HG02642 (cell line): ENCODE data around the gene CDH24.

ENCODE experiments used
- ATAC-seq: cut with Tn5 transposase; IDR thresholded peaks from one replicate; pipeline ENCODE4 v1.9.1; 2021; ENCODE audit warnings: mild to moderate bottlenecking; ENCODE audit not compliant: unreplicated experiment, poor library complexity

The CDH24 gene

DNA sequence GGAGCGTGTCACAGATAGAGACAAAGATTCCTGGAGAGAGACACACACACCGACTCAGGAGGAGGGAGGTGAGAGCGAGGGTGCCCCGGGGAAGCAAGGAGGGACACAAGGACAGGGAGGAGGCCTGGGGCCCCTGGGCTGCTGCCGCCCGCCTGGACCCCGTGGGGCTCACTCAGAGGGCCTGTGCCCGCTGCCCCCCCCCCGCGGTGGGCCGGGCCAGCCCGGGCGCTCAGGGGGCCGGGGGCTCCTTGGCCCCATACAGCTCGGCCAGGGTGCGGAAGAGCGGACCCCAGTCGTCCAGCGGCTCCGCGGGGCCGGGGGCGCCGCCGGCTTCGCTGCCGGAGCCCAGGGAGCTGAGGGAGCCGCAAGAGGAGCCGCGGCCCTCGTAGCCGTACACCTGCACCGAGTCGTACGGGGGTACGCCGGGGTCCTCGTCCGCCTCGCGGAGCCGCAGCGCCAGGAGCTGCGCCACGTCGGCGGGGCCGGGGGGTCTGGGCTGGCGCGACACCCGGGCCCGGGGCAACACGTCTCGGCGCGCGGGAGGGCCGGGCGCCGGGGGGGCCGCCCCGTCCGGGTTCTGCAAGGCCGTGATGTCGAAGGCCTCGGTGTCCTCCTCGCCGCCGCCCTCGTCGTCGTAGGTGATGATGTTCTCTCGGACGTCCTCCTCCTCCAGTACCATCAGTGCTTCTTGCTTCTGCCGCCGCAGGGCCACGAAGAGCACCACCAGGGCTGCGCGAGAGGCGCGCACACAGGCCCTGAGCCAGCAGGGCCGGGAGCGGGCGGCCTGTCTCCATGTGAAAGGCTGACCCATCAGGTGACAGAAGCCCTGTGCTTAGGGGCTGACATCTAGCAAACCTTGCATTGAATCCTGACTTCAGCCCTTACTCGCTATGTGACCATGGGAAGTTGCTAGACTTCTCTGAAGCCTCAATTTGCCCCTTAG, 9.3 kb downstream of the CDH24 start:
- no peak for ATAC-seq

DNA sequence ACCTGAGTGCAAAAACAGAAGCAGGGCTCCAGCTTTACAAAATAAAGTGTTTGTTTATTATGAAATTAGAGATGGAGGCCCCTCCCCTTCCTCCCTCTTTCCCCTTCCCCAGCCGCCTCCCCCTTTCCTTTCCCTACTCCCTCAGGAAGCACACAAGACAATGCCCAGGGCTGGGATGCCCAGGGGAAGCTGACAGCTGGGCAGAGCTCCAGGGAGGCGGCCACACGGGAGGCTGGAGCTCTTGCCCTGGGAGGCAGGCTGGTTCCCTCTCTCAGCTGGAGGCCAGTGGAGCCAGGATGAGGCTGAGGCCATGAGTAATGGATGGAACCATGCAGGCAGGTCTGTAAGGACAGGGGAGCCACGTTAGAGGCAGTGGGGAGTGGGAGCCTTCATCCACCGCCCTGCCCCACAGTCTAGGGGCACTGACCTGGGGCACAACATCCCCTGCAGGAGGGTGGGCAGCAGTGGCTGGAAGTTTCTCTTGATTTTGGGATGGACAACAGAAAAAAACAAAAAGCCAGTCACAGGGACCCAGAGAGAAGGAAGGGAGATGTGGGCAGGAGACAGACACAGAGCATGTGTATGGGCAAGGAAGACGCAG, 10.2 kb downstream of the CDH24 start:
- ATAC-seq = no peak

DNA sequence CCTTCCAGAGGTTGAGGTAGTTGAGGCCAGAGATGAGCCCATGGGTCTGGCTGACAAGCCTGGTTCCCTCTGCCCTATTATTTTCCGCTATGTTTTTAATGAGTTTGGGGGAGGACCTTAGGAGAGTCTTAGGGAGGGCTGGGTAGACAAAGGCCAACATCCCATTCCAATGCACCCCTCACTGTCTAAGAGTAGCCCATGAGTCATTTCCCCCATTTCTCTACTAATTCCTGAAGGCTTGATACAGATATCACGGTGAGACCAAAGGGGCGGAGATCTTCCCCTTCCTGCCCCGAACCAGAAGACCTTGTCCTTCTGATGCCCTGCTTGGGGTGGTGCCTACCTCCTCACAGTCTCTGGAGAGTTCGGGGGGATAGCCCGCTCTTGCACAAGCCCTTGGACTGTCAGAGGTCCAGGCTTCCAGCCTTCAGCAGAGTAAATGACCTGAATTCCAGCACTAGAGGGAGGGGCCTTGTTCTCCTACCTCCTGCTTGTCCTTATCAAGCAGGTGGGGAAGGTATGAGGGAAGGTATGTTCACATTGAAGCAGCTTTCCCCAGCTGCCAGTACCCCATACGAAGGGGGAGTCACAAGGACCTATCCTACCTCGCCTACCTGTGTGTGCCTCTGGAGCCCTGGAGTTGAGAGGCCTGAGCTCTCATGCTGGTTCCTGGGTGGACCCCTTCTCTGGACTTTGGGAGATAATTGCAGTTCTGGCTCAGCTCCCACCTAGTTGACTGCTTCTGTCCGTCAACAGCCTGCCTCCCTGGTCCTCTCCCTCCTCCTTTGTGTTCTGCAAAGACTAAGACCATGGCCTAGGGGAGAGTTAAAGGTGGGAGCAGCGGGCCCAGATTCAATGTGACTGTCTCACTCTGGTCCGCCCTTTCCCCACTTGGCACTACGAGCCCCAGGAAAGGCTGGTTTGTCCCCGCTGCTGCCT, 11.6 kb downstream of the CDH24 start:
- no peak for ATAC-seq

DNA sequence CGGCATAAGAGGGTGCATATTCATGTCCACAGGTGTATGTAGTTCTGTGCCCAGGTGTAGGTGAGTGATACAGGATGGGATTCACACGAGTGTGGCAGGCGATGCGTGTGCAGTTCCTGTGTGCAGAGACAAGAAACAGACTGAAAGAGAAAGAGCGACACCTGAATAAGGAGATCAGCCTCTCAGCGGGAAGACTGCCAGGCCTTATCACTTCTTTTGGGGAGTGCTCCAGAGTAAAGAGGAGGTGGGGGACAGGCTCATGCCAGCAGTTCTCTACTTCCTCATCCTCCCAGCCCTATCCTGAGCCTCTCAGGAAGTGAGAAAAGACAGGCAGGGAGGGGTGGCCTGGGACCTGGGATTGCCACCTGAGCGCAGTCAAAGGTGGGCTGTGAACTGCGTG, 12.5 kb downstream of the CDH24 start:
- ATAC-seq = no peak

DNA sequence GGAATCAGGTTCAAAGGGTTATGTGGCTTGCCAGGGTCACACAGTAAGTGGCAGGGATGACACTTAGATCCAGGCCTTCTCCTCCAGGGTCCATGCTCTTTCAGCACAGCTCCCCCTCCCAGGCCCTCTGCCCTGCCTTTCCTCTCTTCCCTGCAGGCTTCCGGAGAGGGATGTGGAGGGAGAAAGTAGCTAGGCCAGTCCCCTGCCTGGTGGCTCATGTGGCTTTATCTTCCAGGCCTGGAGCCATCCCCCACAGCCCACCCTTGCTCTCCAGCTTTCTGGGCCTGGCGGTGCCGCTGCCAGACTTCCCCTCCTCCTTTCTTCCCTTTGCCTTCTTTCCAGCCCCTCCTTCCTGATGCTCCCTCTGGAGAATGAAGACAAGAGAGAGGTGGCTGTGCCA, 13.6 kb downstream of the CDH24 start:
- ATAC-seq = no peak

DNA sequence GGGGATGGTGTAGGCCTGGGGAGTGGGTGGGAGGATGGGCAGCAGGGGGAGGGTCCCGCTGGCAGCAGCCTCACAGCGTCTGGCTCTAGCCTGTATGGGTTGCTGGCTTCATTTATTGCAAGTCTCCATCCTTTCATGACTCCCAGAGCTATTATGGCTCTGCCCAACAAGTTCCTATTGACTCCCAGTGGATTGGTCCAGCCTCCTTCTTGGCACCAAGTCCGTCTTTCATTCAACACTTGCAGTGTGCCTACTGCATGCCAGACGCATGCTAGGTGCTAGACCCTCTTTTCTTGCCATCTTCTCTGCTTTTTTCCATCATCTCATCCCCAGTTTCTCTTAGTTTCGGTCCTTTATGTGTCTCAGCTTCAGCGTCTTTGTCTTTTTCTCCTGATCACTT, 14.2 kb downstream of the CDH24 start:
- ATAC-seq = no peak

DNA sequence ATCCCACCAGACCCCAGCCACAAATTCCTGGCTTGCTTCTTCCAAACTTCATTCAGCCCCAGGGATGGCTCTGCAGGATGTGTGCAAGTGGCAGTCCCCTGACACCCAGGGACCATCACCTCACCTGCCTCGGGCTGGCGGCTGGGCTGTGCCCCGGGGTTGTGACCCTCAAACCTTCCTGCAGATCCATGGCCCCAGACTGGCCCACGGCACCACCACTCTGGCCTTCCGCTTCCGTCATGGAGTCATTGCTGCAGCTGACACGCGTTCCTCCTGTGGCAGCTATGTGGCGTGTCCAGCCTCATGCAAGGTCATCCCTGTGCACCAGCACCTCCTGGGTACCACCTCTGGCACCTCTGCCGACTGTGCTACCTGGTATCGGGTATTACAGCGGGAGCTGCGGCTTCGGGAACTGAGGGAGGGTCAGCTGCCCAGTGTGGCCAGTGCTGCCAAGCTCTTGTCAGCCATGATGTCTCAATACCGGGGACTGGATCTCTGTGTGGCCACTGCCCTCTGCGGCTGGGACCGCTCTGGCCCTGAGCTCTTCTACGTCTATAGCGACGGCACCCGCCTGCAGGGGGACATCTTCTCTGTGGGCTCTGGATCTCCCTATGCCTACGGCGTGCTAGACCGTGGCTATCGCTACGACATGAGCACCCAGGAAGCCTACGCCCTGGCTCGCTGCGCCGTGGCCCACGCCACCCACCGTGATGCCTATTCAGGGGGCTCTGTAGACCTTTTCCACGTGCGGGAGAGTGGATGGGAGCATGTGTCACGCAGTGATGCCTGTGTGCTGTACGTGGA, 15.0 kb downstream of the CDH24 start, which contains the start of gene PSMB11:
Gene PSMB11 (plus strand): TSS at position 51 of the 804 bp plus-strand sequence. CDS start 14 bp downstream, at position 65.
- ATAC-seq = no peak

DNA sequence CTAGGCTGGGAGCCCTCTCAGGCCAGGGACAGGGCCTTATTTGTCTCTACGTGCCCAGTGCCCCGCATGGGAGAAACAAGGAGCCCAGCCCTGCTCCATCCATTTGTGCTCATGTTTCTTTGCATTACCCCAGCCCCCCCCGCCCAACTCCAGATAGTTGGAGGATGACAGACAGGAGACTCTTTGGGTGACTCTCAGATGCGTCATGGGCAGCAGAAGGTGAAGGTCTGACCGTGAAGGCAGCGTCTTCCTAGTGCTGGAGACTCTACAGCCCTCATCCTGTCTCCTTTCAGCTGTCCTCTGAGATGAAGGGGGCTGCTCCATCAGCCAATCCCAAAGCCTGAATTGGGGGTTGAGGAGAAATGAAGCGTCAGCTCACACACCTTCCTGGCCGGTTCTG, 15.6 kb downstream of the CDH24 start:
- no peak for ATAC-seq

DNA sequence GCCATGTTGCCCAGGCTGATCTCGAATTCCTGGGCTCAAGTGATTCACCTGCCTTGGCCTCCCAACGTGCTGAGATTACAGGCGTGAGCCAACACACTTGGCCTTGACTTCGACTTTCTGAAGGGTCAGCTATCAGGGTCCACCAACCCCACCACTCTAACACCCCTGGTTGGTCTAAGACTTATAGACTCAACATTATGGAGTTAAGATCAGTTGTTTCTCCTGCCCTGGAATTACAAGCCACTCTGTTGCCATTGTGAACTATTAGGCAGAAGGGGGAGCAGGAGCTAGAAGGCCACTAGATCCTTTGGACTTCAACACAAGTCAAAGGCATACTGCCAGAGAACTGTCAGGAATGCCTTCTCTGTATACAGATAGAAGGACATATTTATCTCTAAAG, 17.2 kb downstream of the CDH24 start:
- ATAC-seq = no peak

DNA sequence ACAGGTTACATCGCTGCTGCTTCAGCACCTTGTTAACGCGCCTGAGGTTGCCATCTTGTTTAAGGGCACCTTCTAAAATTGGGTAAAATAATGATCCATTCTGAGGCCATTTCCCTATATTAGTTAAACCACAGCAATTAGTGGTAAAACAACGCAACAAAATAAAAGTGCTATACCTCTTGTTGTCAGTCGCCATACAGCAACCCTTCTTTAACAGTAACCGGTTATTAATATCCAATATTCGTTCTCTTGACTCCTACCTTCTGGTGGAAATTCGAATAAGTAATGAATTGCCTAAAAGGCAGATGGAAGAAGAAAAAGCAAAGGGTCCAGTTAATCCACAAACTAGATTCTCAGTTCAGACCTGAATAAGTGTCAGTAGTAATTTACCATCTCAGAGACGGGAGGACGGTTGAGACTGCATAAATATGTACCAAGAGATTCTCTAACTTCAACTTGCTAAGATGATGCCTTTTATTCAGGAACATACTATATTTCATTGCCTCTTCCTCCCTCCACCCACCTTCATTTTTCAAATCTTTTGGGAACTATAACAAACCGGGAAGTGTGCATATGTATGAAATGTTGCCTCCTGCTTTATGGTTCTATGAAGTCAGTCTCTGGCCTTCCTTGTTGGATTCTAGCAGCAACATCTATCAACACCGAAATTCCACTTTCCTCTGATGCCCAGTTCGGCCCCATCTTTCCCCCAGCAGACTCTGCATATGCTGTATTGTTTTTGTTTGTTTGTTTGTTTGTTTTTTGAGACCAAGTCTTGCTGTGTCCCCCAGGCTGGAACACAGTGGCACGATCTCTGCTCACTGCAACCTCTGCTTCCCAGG, 21.8 kb downstream of the CDH24 start:
- no peak for ATAC-seq

DNA sequence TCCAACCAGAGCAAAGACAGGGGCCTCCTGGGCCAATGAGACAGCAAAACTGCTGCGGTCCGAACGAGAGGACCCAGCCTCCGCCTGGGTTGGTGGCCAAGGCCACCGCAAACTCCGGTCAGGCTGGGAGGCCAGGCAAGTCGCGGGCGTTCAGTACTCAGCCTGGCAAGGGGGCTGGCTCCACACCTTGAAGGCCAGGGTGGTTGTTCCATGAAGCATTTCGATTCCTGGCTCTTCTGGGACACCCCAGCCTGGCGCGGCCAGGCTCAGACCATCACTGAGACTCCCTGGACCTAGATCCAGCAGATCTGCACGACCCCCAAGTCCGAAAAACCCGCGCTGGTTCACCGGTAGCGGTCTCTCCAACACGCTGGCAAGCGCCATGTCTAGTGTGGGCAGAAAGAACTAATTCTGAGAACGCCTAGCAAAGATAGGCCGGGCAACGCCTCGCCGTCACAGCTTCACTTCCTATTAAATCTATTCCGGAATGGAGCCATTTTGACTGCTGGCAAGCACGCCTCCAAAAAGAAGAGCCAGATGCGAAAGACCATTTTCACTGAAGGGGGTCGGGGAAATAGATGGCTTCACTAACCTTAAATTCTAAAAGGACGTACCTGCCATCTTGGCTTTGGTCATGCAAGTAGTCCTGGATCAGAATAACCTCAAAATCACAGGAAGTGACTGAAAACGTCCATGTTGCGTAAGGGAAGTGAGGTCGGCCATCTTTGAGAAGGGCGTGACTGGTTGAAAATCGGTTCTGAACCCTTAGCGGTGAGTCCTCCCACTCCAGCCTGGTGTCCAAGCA, 22.6 kb downstream of the CDH24 start, which contains the start of gene PSMB5:
Gene PSMB5 (minus strand): TSS at position 403 of the 805 bp plus-strand sequence. CDS start 19 bp downstream, at position 384.
- peak; percentile 93 for ATAC-seq

DNA sequence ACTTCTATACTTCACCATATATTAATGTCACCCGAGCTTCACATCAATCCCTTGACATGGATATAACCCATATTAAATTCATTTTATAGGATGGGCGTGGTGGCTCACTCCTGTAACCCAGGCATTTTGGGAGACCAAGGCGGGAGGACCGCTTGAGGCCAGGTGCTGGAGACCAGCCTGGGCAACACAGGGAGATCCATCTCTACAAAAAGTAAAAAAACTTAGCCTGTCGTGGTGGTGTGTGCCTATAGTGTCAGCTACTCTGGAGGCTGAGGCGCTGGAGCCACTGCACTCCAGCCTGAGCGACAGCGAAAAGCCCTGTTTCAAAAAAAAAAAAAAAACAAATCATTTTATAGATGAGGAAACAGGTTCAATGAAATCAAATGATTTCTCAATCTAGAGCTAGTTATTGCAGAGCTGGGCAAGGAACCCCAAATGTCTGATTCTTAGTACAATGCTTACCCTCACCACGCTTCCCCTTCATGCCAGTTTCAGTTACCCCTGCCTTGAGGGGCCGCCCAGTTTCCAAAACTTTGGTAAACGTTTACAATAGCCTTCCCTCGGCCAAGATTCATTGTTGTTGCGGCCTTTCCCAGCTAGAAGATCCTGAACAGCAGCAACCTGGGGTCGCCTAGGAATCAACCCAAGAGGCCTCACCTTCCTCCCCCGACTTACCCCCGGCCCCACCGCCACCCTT, 23.4 kb downstream of the CDH24 start:
- ATAC-seq = no peak

DNA sequence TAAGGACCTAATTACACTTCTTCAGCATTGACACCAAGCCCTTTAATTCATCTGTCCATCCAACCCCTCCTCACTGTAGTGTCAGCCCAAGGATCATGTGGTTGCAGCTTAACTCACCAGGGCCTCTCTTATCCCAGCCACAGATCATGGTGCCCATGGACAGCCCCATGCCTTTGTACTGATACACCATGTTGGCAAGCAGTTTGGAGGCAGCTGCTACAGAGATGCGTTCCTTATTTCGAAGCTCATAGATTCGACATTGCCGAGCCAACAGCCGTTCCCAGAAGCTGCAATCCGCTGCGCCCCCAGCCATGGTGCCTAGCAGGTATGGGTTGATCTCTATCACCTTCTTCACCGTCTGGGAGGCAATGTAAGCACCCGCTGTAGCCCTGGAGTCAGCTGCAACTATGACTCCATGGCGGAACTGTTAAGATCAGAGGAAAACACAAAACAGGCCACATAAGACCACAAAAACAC, 24.0 kb downstream of the CDH24 start:
- ATAC-seq = no peak

DNA sequence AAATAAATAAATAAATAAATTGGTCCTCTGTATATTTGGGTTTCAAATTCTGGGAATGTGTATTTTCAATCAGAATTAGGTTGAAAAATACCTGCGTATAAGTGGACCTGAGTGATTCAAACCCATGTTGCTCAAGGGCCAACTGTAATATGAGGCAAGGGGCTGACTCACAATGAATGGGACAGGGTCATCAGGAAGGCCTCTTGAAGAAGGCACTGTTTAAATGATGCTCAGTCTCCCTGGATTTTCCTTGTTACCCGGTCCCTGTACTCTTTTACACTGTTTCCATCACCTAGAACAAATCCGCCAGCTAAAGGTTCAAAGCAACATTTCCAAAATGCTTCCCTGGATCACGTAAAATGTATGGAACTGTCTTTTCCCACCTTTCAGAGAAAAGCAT, 26.4 kb downstream of the CDH24 start:
- ATAC-seq = no peak

DNA sequence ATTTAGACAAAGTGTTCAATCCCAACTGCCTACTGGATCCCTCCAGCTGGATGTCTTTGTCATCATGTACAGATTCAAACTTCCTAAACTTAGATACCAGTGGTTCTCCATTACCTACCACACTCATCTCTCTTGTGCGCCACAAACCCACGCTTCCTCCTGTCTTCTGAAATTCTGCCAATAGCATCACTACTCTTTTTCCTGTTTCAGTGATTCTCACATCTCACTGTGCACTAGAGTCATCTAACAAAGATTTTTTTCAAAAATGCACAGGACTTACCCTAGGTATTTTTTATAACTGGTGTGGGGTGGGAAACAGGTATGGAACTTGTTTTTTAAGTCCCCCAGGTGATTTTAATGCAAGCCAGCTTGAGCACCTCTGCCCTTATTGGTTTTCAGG, 28.5 kb downstream of the CDH24 start:
- ATAC-seq = no peak

DNA sequence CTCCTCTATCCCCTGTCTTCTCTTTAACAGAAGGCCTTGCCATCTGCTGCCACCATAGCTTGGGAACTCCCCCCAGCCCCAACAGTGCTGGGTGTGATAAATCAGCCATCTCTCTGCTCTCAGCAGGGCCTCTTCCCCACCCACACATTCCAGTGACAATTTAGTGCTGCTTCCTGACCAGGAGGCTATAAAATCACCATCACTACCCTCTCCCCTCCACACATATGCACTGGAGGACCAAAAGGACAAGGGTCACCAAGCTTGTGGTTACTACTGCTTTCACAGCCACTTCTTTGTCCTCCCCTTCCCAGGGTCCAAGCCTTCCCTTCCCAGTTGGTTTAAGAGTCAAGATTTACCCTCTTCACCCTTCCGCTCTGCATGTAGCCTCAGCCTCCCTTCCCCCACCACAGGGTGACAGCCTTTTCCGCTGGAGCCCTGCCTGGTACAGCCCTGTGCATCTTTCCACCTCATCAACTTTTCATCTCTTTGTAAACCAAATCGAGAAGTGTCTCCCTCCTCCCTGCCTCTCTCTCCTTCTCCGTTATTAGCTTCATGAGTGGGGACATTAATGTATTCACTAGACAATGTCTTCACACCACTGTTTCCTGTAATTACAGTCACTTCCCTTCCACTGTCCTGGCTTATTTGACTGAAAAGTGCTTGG, 32.0 kb downstream of the CDH24 start:
- ATAC-seq = no peak

DNA sequence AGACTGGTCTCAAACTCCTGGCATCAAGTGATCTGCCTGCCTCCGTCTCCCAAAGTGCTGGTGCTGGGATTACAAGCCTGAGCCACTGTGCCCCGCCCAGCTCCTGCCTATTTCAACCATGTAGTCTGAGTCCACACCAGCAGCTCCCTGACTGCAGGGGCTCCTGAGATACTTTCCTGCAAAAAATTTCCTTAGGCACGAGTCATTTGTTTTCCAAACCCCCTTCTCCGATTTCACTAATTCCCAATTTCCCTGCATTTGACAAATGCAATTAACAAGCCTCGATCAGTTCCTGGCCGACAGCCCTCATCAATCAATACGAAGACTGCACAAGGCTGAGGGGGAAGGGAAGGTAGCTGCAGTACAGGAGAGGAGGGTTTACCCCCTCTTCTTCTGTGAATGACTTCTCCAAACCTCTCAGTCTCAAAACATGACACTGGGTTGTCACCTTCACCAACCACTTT, 32.7 kb downstream of the CDH24 start:
- ATAC-seq = no peak
